H9 (cell line): ENCODE results near the gene FBXW9. TPM values are rescaled to one million over a fixed set of nuclear protein-coding genes. Genes with fewer than 3 reads are reported as not detected.

Experiments used
- DNase-seq: peaks from one replicate; pipeline ENCODE4 v3.0.0-alpha.2; 2017
- H2AFZ ChIP-seq: one replicate; pipeline ENCODE4 v1.6.1; 2013; ENCODE audit warnings: mild to moderate bottlenecking, low read length, control low read depth, moderate library complexity
- H2AK5ac ChIP-seq: 2 replicates; pipeline ENCODE4 v1.6.1; 2013; ENCODE audit warnings: low read length, control low read depth, mixed read lengths; ENCODE audit not compliant: insufficient read length
- H2BK120ac ChIP-seq: one replicate; pipeline ENCODE4 v1.6.1; 2013; ENCODE audit warnings: low read depth, mild to moderate bottlenecking, low read length, control low read depth, inconsistent platforms; ENCODE audit not compliant: poor library complexity, severe bottlenecking
- H2BK12ac ChIP-seq: 2 replicates; pipeline ENCODE4 v1.6.1; 2013; ENCODE audit warnings: low read length, control low read depth, mixed read lengths, low read depth; ENCODE audit not compliant: insufficient read length
- H2BK15ac ChIP-seq: 2 replicates; pipeline ENCODE4 v1.6.1; 2013; ENCODE audit warnings: low read depth, low read length, control low read depth
- H2BK20ac ChIP-seq: one replicate; pipeline ENCODE4 v1.6.1; 2013; ENCODE audit warnings: low read depth, mild to moderate bottlenecking, low read length, control low read depth, inconsistent platforms; ENCODE audit not compliant: poor library complexity, severe bottlenecking
- H2BK5ac ChIP-seq: 2 replicates; pipeline ENCODE4 v1.6.1; 2013; ENCODE audit warnings: low read length, control low read depth, mixed read lengths; ENCODE audit not compliant: insufficient read length
- H3K14ac ChIP-seq: 2 replicates; pipeline ENCODE4 v1.6.1; 2013; ENCODE audit warnings: low read length, control low read depth; ENCODE audit not compliant: insufficient read depth
- H3K18ac ChIP-seq: 2 replicates; pipeline ENCODE4 v1.6.1; 2013; ENCODE audit warnings: low read depth, mild to moderate bottlenecking, mixed read lengths, low read length, control low read depth; ENCODE audit not compliant: insufficient read length
- H3K23ac ChIP-seq: 2 replicates; pipeline ENCODE4 v1.6.1; 2013; ENCODE audit warnings: low read length, control low read depth, mixed read lengths, low read depth; ENCODE audit not compliant: insufficient read length
- H3K23me2 ChIP-seq: 2 replicates; pipeline ENCODE4 v1.6.1; 2013; ENCODE audit warnings: low read depth, mild to moderate bottlenecking, mixed read lengths, low read length, control low read depth; ENCODE audit not compliant: insufficient read length, poor library complexity, severe bottlenecking
- H3K27ac ChIP-seq: 2 replicates; pipeline ENCODE4 v1.5.1; 2013; ENCODE audit warnings: low read length, control low read depth, mixed read lengths, low read depth; ENCODE audit not compliant: insufficient read length
- H3K27me3 ChIP-seq: 2 replicates; pipeline ENCODE4 v1.6.1; 2013; ENCODE audit warnings: low read length, control low read depth, inconsistent platforms; ENCODE audit not compliant: insufficient read depth
- H3K4ac ChIP-seq: 2 replicates; pipeline ENCODE4 v1.6.1; 2013; ENCODE audit warnings: low read depth, mild to moderate bottlenecking, control low read depth, inconsistent platforms, low read length, moderate library complexity
- H3K4me1 ChIP-seq: 2 replicates; pipeline ENCODE4 v1.6.1; 2013; ENCODE audit warnings: low read length, control low read depth, inconsistent platforms; ENCODE audit not compliant: insufficient read depth
- H3K4me2 ChIP-seq: 2 replicates; pipeline ENCODE4 v1.6.1; 2013; ENCODE audit warnings: low read length, control low read depth, mixed read lengths; ENCODE audit not compliant: insufficient read length, insufficient read depth
- H3K56ac ChIP-seq: 2 replicates; pipeline ENCODE4 v1.6.1; 2013; ENCODE audit warnings: low read depth, mild to moderate bottlenecking, mixed read lengths, low read length, control low read depth; ENCODE audit not compliant: insufficient read length
- H3K79me1 ChIP-seq: 2 replicates; pipeline ENCODE4 v1.6.1; 2013; ENCODE audit warnings: low read depth, mild to moderate bottlenecking, moderate library complexity, low read length, control low read depth, inconsistent platforms; ENCODE audit not compliant: insufficient read depth, poor library complexity, severe bottlenecking
- H3K79me2 ChIP-seq: 2 replicates; pipeline ENCODE4 v1.6.1; 2013; ENCODE audit warnings: low read length, control low read depth, inconsistent platforms; ENCODE audit not compliant: insufficient read depth
- H3K9ac ChIP-seq: 2 replicates; pipeline ENCODE4 v1.6.1; 2013; ENCODE audit warnings: low read length, control low read depth, mixed read lengths; ENCODE audit not compliant: insufficient read length; ENCODE audit errors: extremely low read depth
- H3K9me3 ChIP-seq: one replicate; pipeline ENCODE4 v1.6.1; 2013; ENCODE audit warnings: low read depth, low read length, inconsistent platforms; ENCODE audit not compliant: control insufficient read depth
- H3T11ph ChIP-seq: one replicate; pipeline ENCODE4 v1.6.1; 2013; ENCODE audit warnings: mild to moderate bottlenecking, low read length, control low read depth, inconsistent platforms
- H4K20me1 ChIP-seq: one replicate; pipeline ENCODE4 v1.6.1; 2013; ENCODE audit not compliant: control insufficient read depth, insufficient read length, insufficient read depth
- H4K5ac ChIP-seq: 2 replicates; pipeline ENCODE4 v1.6.1; 2013; ENCODE audit warnings: low read depth, mild to moderate bottlenecking, mixed read lengths, low read length, control low read depth; ENCODE audit not compliant: insufficient read length
- H4K8ac ChIP-seq: replicated peaks from 2 replicates; pipeline ENCODE4 v1.6.1; 2013; ENCODE audit warnings: low read length, control low read depth, mixed read lengths, low read depth; ENCODE audit not compliant: insufficient read length
- H4K91ac ChIP-seq: 2 replicates; pipeline ENCODE4 v1.6.1; 2013; ENCODE audit warnings: low read depth, mild to moderate bottlenecking, moderate library complexity, mixed read lengths, low read length, control low read depth; ENCODE audit not compliant: insufficient read length
- H3K27ac Mint-ChIP-seq, 3 experiments: 2 replicates in 2 of 3; 3 replicates in 1 of 3; pipeline ENCODE4 v1.8.0; 2020 to 2021; ENCODE audit warnings: mixed read lengths in 3 of 3, mild to moderate bottlenecking in 1 of 3, moderate library complexity in 1 of 3
- H3K27me3 Mint-ChIP-seq: 2 replicates; pipeline ENCODE4 v1.8.0; 2021; ENCODE audit warnings: low read depth, mild to moderate bottlenecking, moderate library complexity, mixed read lengths
- H3K36me3 Mint-ChIP-seq, 3 experiments: 2 replicates in 2 of 3; 3 replicates in 1 of 3; pipeline ENCODE4 v1.8.0; 2020 to 2021; ENCODE audit warnings: low read depth in 3 of 3, mixed read lengths in 3 of 3; ENCODE audit not compliant: insufficient read depth in 1 of 3
- H3K4me1 Mint-ChIP-seq, 2 experiments: 2 replicates each; pipeline ENCODE4 v1.8.0; 2020; ENCODE audit warnings: mixed read lengths in 2 of 2
- H3K4me3 Mint-ChIP-seq, 2 experiments: 2 replicates in 1 of 2; 3 replicates in 1 of 2; pipeline ENCODE4 v1.8.0; 2020 to 2021; ENCODE audit warnings: mild to moderate bottlenecking in 2 of 2, mixed read lengths in 2 of 2, moderate library complexity in 1 of 2
- H3K9me3 Mint-ChIP-seq, 2 experiments: 2 replicates in 1 of 2; 3 replicates in 1 of 2; pipeline ENCODE4 v1.8.0; 2020; ENCODE audit warnings: mild to moderate bottlenecking in 2 of 2, mixed read lengths in 2 of 2, moderate library complexity in 1 of 2
- CTCF ChIP-seq: fragments of 200-600 bp; sonication (generic); conservative IDR thresholded peaks from 3 replicates; pipeline ENCODE4 v1.8.0; 2021; ENCODE audit warnings: antibody characterized with exemption, mild to moderate bottlenecking
- WGBS: extraction: QIAGEN DNeasy Blood & Tissue Kit; methylation state at CpG from one replicate; pipeline ENCODE4 v1.1.7; 2013; ENCODE audit warnings: missing lambda C conversion rate, low lambda C conversion rate, mixed read lengths; ENCODE audit not compliant: insufficient read length; ENCODE audit errors: extremely low coverage; 5-methylcytosine and 5-hydroxymethylcytosine counted together
- total RNA-seq: library from RNA; stranded (reverse); gene quantifications from 2 replicates; pipeline ENCODE4 v1.2.1, GENCODE V29; 2021

The FBXW9 gene
- total RNA-seq, 1 experiment from 2014 or later: 11.7 TPM

- H3K14ac ChIP-seq: no peak overlapping the region
- Mint-ChIP-seq H3K36me3 (peaks cover 23 to 46% (median 30%) of the 10 kb centered on the region in 3 experiments), H3K27ac (no peak overlapping the region; a peak in 1 of 7 replicates), H3K4me3 (no peak overlapping the region), H3K9me3 (no peaks in the 10 kb centered on the region), H3K4me1 (peaks cover 12 to 24% of the 10 kb centered on the region in 2 experiments), H3K27me3 (peaks cover 2% of the 10 kb centered on the region)
- no peaks in the 10 kb centered on the region for H3K9me3 ChIP-seq
- no peak overlapping the region for H2BK20ac ChIP-seq
- H3K56ac ChIP-seq: no peak overlapping the region
- H3T11ph ChIP-seq: no peak overlapping the region
- no peak overlapping the region for H2BK15ac ChIP-seq
- H2BK5ac ChIP-seq: no peak overlapping the region
- H3K27ac ChIP-seq: no peak overlapping the region
- peaks cover 19% of the 10 kb centered on the region for H3K79me2 ChIP-seq
- H4K5ac ChIP-seq: no peak overlapping the region
- no peak overlapping the region for H3K4me2 ChIP-seq
- H4K8ac ChIP-seq: no peak overlapping the region
- H3K27me3 ChIP-seq: no peaks in the 10 kb centered on the region
- no peak overlapping the region for H2BK120ac ChIP-seq
- H2BK12ac ChIP-seq: no peak overlapping the region
- no peaks in the 10 kb centered on the region for H4K20me1 ChIP-seq
- H2AFZ ChIP-seq: no peak overlapping the region
- no peak for DNase-seq
- peaks cover 6% of the 10 kb centered on the region for H3K23me2 ChIP-seq
- no peak overlapping the region for H3K9ac ChIP-seq
- no peak overlapping the region for H3K23ac ChIP-seq
- no peak overlapping the region for H2AK5ac ChIP-seq
- H4K91ac ChIP-seq: no peak overlapping the region
- peaks cover 3% of the 10 kb centered on the region for H3K79me1 ChIP-seq
- H3K4ac ChIP-seq: no peak overlapping the region
- H3K18ac ChIP-seq: no peak overlapping the region
- WGBS: no CpG with 5 or more reads among the region's 3 CpGs
- no peak for TF ChIP-seq CTCF
- H3K4me1 ChIP-seq: no peaks in the 10 kb centered on the region
Measured at GRCh38 chr19:12730064-12730463, 33.6 kb upstream of the FBXW9 start.
